HEK293 (cell line): ENCODE measurements around the gene CDH22.

Experiments
- CTCF ChIP-seq: fragments of 450-650 bp; formaldehyde crosslinking; IDR thresholded peaks from 2 replicates; pipeline ENCODE4 v1.5.1; 2016; ENCODE audit warnings: missing biosample characterization, missing genetic modification characterization
- GFI1B ChIP-seq: fragments of 450-650 bp; formaldehyde crosslinking; IDR thresholded peaks from 2 replicates; pipeline ENCODE4 v1.5.1; 2016; ENCODE audit warnings: missing biosample characterization, missing genetic modification characterization
- PBX3 ChIP-seq: sonication (generic); formaldehyde crosslinking; IDR thresholded peaks from 2 replicates; pipeline ENCODE4 v1.8.1; 2022; ENCODE audit warnings: mild to moderate bottlenecking, moderate library complexity, missing genetic modification reagents
- SCRT1 ChIP-seq: fragments of 450-650 bp; formaldehyde crosslinking; IDR thresholded peaks from 2 replicates; pipeline ENCODE4 v1.5.1; 2016; ENCODE audit warnings: missing biosample characterization, missing genetic modification characterization, borderline replicate concordance
- ZBTB8A ChIP-seq: fragments of 450-650 bp; formaldehyde crosslinking; IDR thresholded peaks from 2 replicates; pipeline ENCODE4 v1.5.1; 2016; ENCODE audit warnings: missing biosample characterization, missing genetic modification characterization
- ZNF18 ChIP-seq: fragments of 450-650 bp; formaldehyde crosslinking; IDR thresholded peaks from 2 replicates; pipeline ENCODE4 v1.5.1; 2016; ENCODE audit warnings: missing biosample characterization, missing genetic modification characterization
- ZNF24 ChIP-seq: fragments of 450-650 bp; formaldehyde crosslinking; IDR thresholded peaks from 2 replicates; pipeline ENCODE4 v1.5.1; 2016; ENCODE audit warnings: missing biosample characterization, missing genetic modification characterization
- ZNF529 ChIP-seq: fragments of 450-650 bp; formaldehyde crosslinking; IDR thresholded peaks from 2 replicates; pipeline ENCODE4 v1.5.1; 2017; ENCODE audit warnings: missing genetic modification characterization, missing biosample characterization; ENCODE audit not compliant: insufficient replicate concordance
- ZNF624 ChIP-seq: fragments of 450-650 bp; formaldehyde crosslinking; IDR thresholded peaks from 2 replicates; pipeline ENCODE4 v1.5.1; 2017; ENCODE audit warnings: missing biosample characterization, missing genetic modification characterization
- ZNF677 ChIP-seq: fragments of 450-650 bp; IDR thresholded peaks from 2 replicates; pipeline ENCODE4 v1.5.0; 2018; ENCODE audit warnings: missing biosample characterization, mild to moderate bottlenecking, missing genetic modification characterization, moderate library complexity
- ZNF837 ChIP-seq: fragments of 450-650 bp; formaldehyde crosslinking; IDR thresholded peaks from 2 replicates; pipeline ENCODE4 v1.5.1; 2016; ENCODE audit warnings: missing biosample characterization, missing genetic modification characterization

DNA sequence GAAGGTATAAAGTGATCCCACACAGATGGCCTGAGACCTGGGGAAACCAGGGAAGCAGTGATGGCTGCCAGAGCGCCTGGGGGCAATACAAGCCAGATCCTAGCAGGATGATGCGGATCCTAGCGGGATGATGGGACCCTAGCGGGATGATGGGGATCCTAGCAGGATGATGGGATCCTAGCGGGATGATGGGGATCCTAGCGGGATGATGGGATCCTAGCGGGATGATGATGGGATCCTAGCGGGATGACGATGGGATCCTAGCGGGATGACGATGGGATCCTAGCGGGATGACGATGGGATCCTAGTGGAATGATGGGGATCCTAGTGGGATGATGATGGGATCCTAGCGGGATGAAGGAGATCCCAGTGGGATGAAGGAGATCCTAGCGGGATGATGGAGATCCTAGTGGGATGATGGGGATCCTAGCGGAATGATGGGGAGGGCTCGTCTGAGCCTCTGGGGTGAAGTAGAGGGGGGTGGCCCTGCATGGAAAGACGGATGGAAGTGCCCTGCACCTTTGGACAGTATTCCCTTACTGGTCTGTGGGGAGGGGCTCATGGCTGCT, 44.2 kb upstream of the CDH22 start:
- TF ChIP-seq ZNF24 (tag by site-specific recombination), result no peak
- no peak for TF ChIP-seq ZBTB8A
- no peak for TF ChIP-seq ZNF837
- TF ChIP-seq CTCF (tag by site-specific recombination), result no peak
- no peak for TF ChIP-seq ZNF677
- TF ChIP-seq SCRT1, result no peak
- TF ChIP-seq PBX3, result no peak
- TF ChIP-seq ZNF18, result no peak
- TF ChIP-seq ZNF624 (tag by site-specific recombination), result no peak
- TF ChIP-seq GFI1B (tag by site-specific recombination), result no peak
- TF ChIP-seq ZNF529 (tag by site-specific recombination), result no peak
